ENCODE measurements around the gene CRABP1. TPM values are rescaled to one million over a fixed set of nuclear protein-coding genes. Genes with fewer than 3 reads are reported as not detected.
A peak's percentile ranks its signal among the peaks of the same experiment; 100 is the strongest.

Gene CRABP1
- polyA plus RNA-seq, 1 donor from 2014 or later = 7.0 TPM

- peaks cover 42% of the 10 kb centered on the region for H3K27me3 ChIP-seq (ENCODE audit: insufficient read depth, low read depth, low read length)
- no peaks in the 10 kb centered on the region for H3K79me2 ChIP-seq (replicated peaks; ENCODE audit: insufficient read depth, low read length)
- no peak overlapping the region for H3K27ac ChIP-seq (ENCODE audit: low read length)
- H3K4me3 ChIP-seq (ENCODE audit: low read length) = no peak overlapping the region
- no peak overlapping the region for H2AFZ ChIP-seq (ENCODE audit: low read depth, low read length)
- no peaks in the 10 kb centered on the region for H3K9me2 ChIP-seq (ENCODE audit: insufficient read depth, low read length)
- no peaks in the 10 kb centered on the region for H4K20me1 ChIP-seq (ENCODE audit: insufficient read depth)
- no peak overlapping the region for H3K9ac ChIP-seq (ENCODE audit: low read length)
- H3K36me3 ChIP-seq (ENCODE audit: insufficient read depth, low read length) = no peaks in the 10 kb centered on the region
- H3F3A ChIP-seq (ENCODE audit: insufficient read depth, low read length, poor library complexity, severe bottlenecking) = no peaks in the 10 kb centered on the region
- no peaks in the 10 kb centered on the region for H3K9me3 ChIP-seq (ENCODE audit: low read length)
- H3K4me2 ChIP-seq (ENCODE audit: low read length) = no peak overlapping the region
- TF ChIP-seq EP300 (conservative IDR thresholded peaks at IDR 0.05; ENCODE audit: poor library complexity, severe bottlenecking) = no peak
- TF ChIP-seq CTCF (IDR thresholded peaks at IDR 0.05; ENCODE audit: poor library complexity, severe bottlenecking) = no peak
- TF ChIP-seq POLR2AphosphoS5 (IDR thresholded peaks at IDR 0.05) = no peak
- no peak for TF ChIP-seq EZH2 (IDR thresholded peaks at IDR 0.05; ENCODE audit: borderline replicate concordance, insufficient read depth, low read length, poor library complexity, severe bottlenecking)
- TF ChIP-seq MXI1 (conservative IDR thresholded peaks at IDR 0.05; ENCODE audit: poor library complexity, severe bottlenecking) = no peak
- TF ChIP-seq TAF1 (IDR thresholded peaks at IDR 0.05; ENCODE audit: low read depth) = no peak
- TF ChIP-seq RAD21 (conservative IDR thresholded peaks at IDR 0.05) = no peak
- TF ChIP-seq SMC3 (conservative IDR thresholded peaks at IDR 0.05; ENCODE audit: poor library complexity) = no peak
- TF ChIP-seq REST (IDR thresholded peaks at IDR 0.05; ENCODE audit: borderline replicate concordance) = no peak
These were observed 3.3 kb downstream of the CRABP1 start for GRCh38 chr15:78343276-78344060.

GRCh38 chr15:78345396-78346125 lies 5.4 kb downstream of the CRABP1 start:
- no peak overlapping the region for H3K4me2 ChIP-seq (ENCODE audit: low read length)
- peaks cover 21% of the 10 kb centered on the region for H3K27me3 ChIP-seq (ENCODE audit: insufficient read depth, low read depth, low read length)
- H3K9me3 ChIP-seq (ENCODE audit: low read length) = no peaks in the 10 kb centered on the region
- no peak overlapping the region for H2AFZ ChIP-seq (ENCODE audit: low read depth, low read length)
- H3K36me3 ChIP-seq (ENCODE audit: insufficient read depth, low read length) = no peaks in the 10 kb centered on the region
- no peak overlapping the region for H3K4me3 ChIP-seq (ENCODE audit: low read length)
- peak overlapping the region; percentile 10 for H3K27ac ChIP-seq (ENCODE audit: low read length)
- no peak for TF ChIP-seq RAD21 (conservative IDR thresholded peaks at IDR 0.05)
- TF ChIP-seq POLR2AphosphoS5 (IDR thresholded peaks at IDR 0.05) = no peak
- TF ChIP-seq CTCF (IDR thresholded peaks at IDR 0.05; ENCODE audit: poor library complexity, severe bottlenecking) = no peak
- TF ChIP-seq EP300 (conservative IDR thresholded peaks at IDR 0.05; ENCODE audit: poor library complexity, severe bottlenecking) = no peak
- no peak for TF ChIP-seq SMC3 (conservative IDR thresholded peaks at IDR 0.05; ENCODE audit: poor library complexity)
- TF ChIP-seq EZH2 (IDR thresholded peaks at IDR 0.05; ENCODE audit: borderline replicate concordance, insufficient read depth, low read length, poor library complexity, severe bottlenecking) = no peak
- no peak for TF ChIP-seq TAF1 (IDR thresholded peaks at IDR 0.05; ENCODE audit: low read depth)
- TF ChIP-seq MXI1 (conservative IDR thresholded peaks at IDR 0.05; ENCODE audit: poor library complexity, severe bottlenecking) = no peak
- no peak for TF ChIP-seq REST (IDR thresholded peaks at IDR 0.05; ENCODE audit: borderline replicate concordance)
- no peaks in the 10 kb centered on the region for H3K9me2 ChIP-seq (ENCODE audit: insufficient read depth, low read length)
- peak overlapping the region; percentile 32 for H3K9ac ChIP-seq (ENCODE audit: low read length)
- H4K20me1 ChIP-seq (ENCODE audit: insufficient read depth) = no peaks in the 10 kb centered on the region
- no peaks in the 10 kb centered on the region for H3F3A ChIP-seq (ENCODE audit: insufficient read depth, low read length, poor library complexity, severe bottlenecking)
- no peaks in the 10 kb centered on the region for H3K79me2 ChIP-seq (replicated peaks; ENCODE audit: insufficient read depth, low read length)

All from neural cell (in vitro differentiated cells).